ENCODE measurements around the gene GRHL3. TPM values are rescaled to one million over a fixed set of nuclear protein-coding genes. Genes with fewer than 3 reads are reported as not detected.

Gene GRHL3
- polyA plus RNA-seq, 1 donor, result 0.54 TPM

DNA sequence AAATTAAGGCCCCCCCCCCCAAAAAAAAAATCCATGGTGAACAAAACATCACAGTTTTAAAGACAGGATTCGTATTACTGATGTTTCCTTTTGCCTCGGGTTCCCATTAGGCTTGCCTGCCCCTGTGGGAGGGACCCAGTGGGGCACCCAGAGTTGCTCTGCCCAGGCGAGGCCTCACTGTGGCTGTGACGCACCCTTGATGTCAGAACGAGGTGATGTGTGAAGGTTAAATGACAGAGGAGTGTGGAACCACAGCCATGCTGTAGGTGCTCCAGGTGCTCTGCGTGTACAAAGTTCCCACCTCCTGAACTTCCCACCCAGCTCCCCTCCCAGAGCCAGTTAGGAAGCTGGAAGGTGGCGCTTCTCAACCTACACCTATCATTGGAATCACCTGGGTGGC lies 37.9 kb downstream of the GRHL3 start:
- Histone ChIP-seq H3K36me3 (ENCODE audit: control insufficient read depth, insufficient read depth, low read length) (peaks cover 4% of the 10 kb centered on the region), H3K27ac (ENCODE audit: low read length) (no peak overlapping the region), H3K9me3 (ENCODE audit: control insufficient read depth, low read depth, low read length) (no peaks in the 10 kb centered on the region), H3K4me3 (ENCODE audit: low read length) (no peak overlapping the region), H3K4me1 (ENCODE audit: control insufficient read depth, insufficient read depth, low read length) (no peaks in the 10 kb centered on the region), H3K27me3 (ENCODE audit: control insufficient read depth, insufficient read depth, low read length) (no peaks in the 10 kb centered on the region)
- WGBS (ENCODE audit: insufficient coverage, low lambda C conversion rate), result no CpG with 5 or more reads among the region's 7 CpGs
- DNase-seq, result no peak

GRCh38 chr1:24360681-24361080 lies 41.5 kb downstream of the GRHL3 start:
- Histone ChIP-seq H3K4me1 (ENCODE audit: control insufficient read depth, insufficient read depth, low read length) (no peaks in the 10 kb centered on the region), H3K27me3 (ENCODE audit: control insufficient read depth, insufficient read depth, low read length) (no peaks in the 10 kb centered on the region), H3K27ac (ENCODE audit: low read length) (no peak overlapping the region), H3K36me3 (ENCODE audit: control insufficient read depth, insufficient read depth, low read length) (peaks cover 7% of the 10 kb centered on the region), H3K9me3 (ENCODE audit: control insufficient read depth, low read depth, low read length) (no peaks in the 10 kb centered on the region), H3K4me3 (ENCODE audit: low read length) (no peak overlapping the region)
- 100% methylated on average over 1 of the region's 10 CpGs for WGBS (ENCODE audit: insufficient coverage, low lambda C conversion rate)
- DNase-seq, result no peak

DNA sequence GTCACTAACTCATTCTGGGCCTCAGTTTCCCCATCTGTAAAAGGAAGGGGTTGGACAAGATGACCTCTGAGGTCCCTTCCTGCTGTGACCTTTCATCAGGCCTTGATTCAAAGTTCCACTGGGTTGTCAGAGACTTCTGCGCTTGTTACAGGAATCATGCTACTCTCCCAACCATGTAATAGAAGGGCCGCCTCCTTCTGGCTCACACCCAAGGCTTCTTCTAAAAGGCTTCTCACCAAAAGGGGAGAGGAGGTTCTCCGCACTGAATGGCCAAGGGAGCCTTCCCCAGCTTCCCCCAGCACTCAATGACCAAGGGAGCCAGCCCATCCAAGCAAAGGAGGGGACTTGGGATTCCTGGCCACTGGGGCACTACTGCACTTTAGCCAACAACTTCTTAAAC lies 42.7 kb downstream of the GRHL3 start:
- Histone ChIP-seq H3K4me1 (ENCODE audit: control insufficient read depth, insufficient read depth, low read length) (no peaks in the 10 kb centered on the region), H3K36me3 (ENCODE audit: control insufficient read depth, insufficient read depth, low read length) (peaks cover 7% of the 10 kb centered on the region), H3K27ac (ENCODE audit: low read length) (no peak overlapping the region), H3K9me3 (ENCODE audit: control insufficient read depth, low read depth, low read length) (no peaks in the 10 kb centered on the region), H3K27me3 (ENCODE audit: control insufficient read depth, insufficient read depth, low read length) (no peaks in the 10 kb centered on the region), H3K4me3 (ENCODE audit: low read length) (no peak overlapping the region)
- no peak for DNase-seq
- no CpG with 5 or more reads among the region's 3 CpGs for WGBS (ENCODE audit: insufficient coverage, low lambda C conversion rate)

- Histone ChIP-seq H3K27me3 (ENCODE audit: control insufficient read depth, insufficient read depth, low read length) (no peaks in the 10 kb centered on the region), H3K36me3 (ENCODE audit: control insufficient read depth, insufficient read depth, low read length) (peaks cover 7% of the 10 kb centered on the region), H3K27ac (ENCODE audit: low read length) (no peak overlapping the region), H3K4me1 (ENCODE audit: control insufficient read depth, insufficient read depth, low read length) (no peaks in the 10 kb centered on the region), H3K9me3 (ENCODE audit: control insufficient read depth, low read depth, low read length) (no peaks in the 10 kb centered on the region), H3K4me3 (ENCODE audit: low read length) (no peak overlapping the region)
- WGBS (ENCODE audit: insufficient coverage, low lambda C conversion rate), result no CpG with 5 or more reads among the region's 2 CpGs
- DNase-seq, result no peak
Observed at GRCh38 chr1:24362396-24362795, 43.2 kb downstream of the GRHL3 start.

DNA sequence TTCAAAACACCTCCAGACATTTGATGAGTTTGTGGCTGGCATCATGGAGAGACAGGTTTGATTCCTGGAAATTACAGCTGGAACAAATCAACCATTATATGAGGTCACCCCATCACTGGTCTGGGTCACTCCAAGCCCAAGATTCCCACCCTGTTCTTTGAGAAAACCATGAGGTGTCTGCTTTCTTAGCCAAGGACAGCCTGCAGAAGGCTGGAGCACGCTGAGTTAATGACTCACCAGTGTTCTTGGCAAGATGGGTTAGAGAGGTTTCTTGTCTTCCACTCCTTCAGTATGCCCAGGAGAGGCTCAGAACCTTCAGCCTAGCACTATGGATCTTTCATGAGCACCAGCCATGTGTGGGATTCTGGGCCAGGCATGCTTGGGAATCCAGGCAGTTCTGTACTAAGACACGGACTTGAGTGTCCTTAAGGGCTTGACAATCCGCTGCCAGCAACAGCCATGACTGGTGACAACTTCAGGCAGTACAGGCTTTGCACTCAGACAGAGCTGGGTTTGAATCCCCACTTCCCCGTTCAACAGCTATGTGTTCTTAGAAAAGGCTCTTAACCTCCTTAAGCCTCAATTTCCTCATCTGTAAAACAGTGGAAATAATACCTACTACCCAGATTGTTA lies 43.9 kb downstream of the GRHL3 start:
- Histone ChIP-seq H3K4me3 (ENCODE audit: low read length) (no peak overlapping the region), H3K36me3 (ENCODE audit: control insufficient read depth, insufficient read depth, low read length) (peaks cover 4% of the 10 kb centered on the region), H3K27ac (ENCODE audit: low read length) (no peak overlapping the region), H3K27me3 (ENCODE audit: control insufficient read depth, insufficient read depth, low read length) (no peaks in the 10 kb centered on the region), H3K4me1 (ENCODE audit: control insufficient read depth, insufficient read depth, low read length) (no peaks in the 10 kb centered on the region), H3K9me3 (ENCODE audit: control insufficient read depth, low read depth, low read length) (no peaks in the 10 kb centered on the region)
- no CpG with 5 or more reads among the region's 4 CpGs for WGBS (ENCODE audit: insufficient coverage, low lambda C conversion rate)
- DNase-seq, result no peak

- no peak overlapping the region for H3K27ac ChIP-seq (ENCODE audit: low read length)
- no peak overlapping the region for H3K4me3 ChIP-seq (ENCODE audit: low read length)
- no CpG with 5 or more reads among the region's 7 CpGs for WGBS (ENCODE audit: insufficient coverage, low lambda C conversion rate)
Observed at GRCh38 chr1:24363994-24364393, 44.8 kb downstream of the GRHL3 start.

GRCh38 chr1:24364605-24364974 lies 45.4 kb downstream of the GRHL3 start:
- H3K27me3 ChIP-seq (ENCODE audit: control insufficient read depth, insufficient read depth, low read length), result no peaks in the 10 kb centered on the region
- no peaks in the 10 kb centered on the region for H3K9me3 ChIP-seq (ENCODE audit: control insufficient read depth, low read depth, low read length)
- H3K4me3 ChIP-seq (ENCODE audit: low read length), result no peak overlapping the region
- H3K4me1 ChIP-seq (ENCODE audit: control insufficient read depth, insufficient read depth, low read length), result no peaks in the 10 kb centered on the region
- no CpG with 5 or more reads among the region's 2 CpGs for WGBS (ENCODE audit: insufficient coverage, low lambda C conversion rate)
- DNase-seq, result no peak
- peaks cover 5% of the 10 kb centered on the region for H3K36me3 ChIP-seq (ENCODE audit: control insufficient read depth, insufficient read depth, low read length)
- H3K27ac ChIP-seq (ENCODE audit: low read length), result no peak overlapping the region

More at GRCh38 chr1:24363994-24364393, 44.8 kb downstream of the GRHL3 start:
- H3K36me3 ChIP-seq (ENCODE audit: control insufficient read depth, insufficient read depth, low read length), result peaks cover 4% of the 10 kb centered on the region
- H3K9me3 ChIP-seq (ENCODE audit: control insufficient read depth, low read depth, low read length), result no peaks in the 10 kb centered on the region
- no peak for DNase-seq
- H3K27me3 ChIP-seq (ENCODE audit: control insufficient read depth, insufficient read depth, low read length), result no peaks in the 10 kb centered on the region
- H3K4me1 ChIP-seq (ENCODE audit: control insufficient read depth, insufficient read depth, low read length), result no peaks in the 10 kb centered on the region

GRCh38 chr1:24364975-24365678 lies 46.0 kb downstream of the GRHL3 start:
- H3K36me3 ChIP-seq (ENCODE audit: control insufficient read depth, insufficient read depth, low read length), result peaks cover 5% of the 10 kb centered on the region
- DNase-seq, result no peak
- H3K27ac ChIP-seq (ENCODE audit: low read length), result no peak overlapping the region
- H3K27me3 ChIP-seq (ENCODE audit: control insufficient read depth, insufficient read depth, low read length), result no peaks in the 10 kb centered on the region
- WGBS (ENCODE audit: insufficient coverage, low lambda C conversion rate), result no CpG with 5 or more reads among the region's 11 CpGs
- no peaks in the 10 kb centered on the region for H3K9me3 ChIP-seq (ENCODE audit: control insufficient read depth, low read depth, low read length)
- H3K4me3 ChIP-seq (ENCODE audit: low read length), result no peak overlapping the region
- H3K4me1 ChIP-seq (ENCODE audit: control insufficient read depth, insufficient read depth, low read length), result no peaks in the 10 kb centered on the region

DNA sequence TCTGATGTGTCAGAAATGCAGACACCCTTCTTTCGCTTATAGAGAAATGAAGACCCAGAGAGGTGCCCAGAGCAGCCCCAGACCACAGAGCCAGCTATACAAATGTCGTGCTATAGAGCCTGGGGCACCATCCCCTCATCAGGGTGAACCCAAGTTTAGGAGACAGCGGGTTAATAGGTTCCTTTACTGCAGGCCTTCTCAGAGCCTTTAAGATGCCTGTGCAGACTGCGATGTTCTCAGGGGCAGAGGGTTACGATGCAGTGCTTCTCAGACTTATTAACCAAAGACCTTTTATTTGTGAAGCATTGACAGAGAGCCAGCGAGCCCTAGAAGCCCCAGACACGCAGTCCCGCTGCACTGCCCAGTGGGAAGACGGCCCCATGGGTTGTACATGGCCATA lies 47.5 kb downstream of the GRHL3 start:
- Histone ChIP-seq H3K27ac (ENCODE audit: low read length) (no peak overlapping the region), H3K36me3 (ENCODE audit: control insufficient read depth, insufficient read depth, low read length) (peaks cover 5% of the 10 kb centered on the region), H3K4me1 (ENCODE audit: control insufficient read depth, insufficient read depth, low read length) (no peaks in the 10 kb centered on the region), H3K9me3 (ENCODE audit: control insufficient read depth, low read depth, low read length) (no peaks in the 10 kb centered on the region), H3K27me3 (ENCODE audit: control insufficient read depth, insufficient read depth, low read length) (no peaks in the 10 kb centered on the region), H3K4me3 (ENCODE audit: low read length) (no peak overlapping the region)
- WGBS (ENCODE audit: insufficient coverage, low lambda C conversion rate), result no CpG with 5 or more reads among the region's 9 CpGs
- no peak for DNase-seq

GRCh38 chr1:24369199-24369598 lies 50.0 kb downstream of the GRHL3 start:
- no CpG with 5 or more reads among the region's 4 CpGs for WGBS (ENCODE audit: insufficient coverage, low lambda C conversion rate)
- no peaks in the 10 kb centered on the region for H3K4me1 ChIP-seq (ENCODE audit: control insufficient read depth, insufficient read depth, low read length)
- no peaks in the 10 kb centered on the region for H3K9me3 ChIP-seq (ENCODE audit: control insufficient read depth, low read depth, low read length)
- no peaks in the 10 kb centered on the region for H3K27me3 ChIP-seq (ENCODE audit: control insufficient read depth, insufficient read depth, low read length)
- no peak for DNase-seq
- no peak overlapping the region for H3K4me3 ChIP-seq (ENCODE audit: low read length)
- H3K27ac ChIP-seq (ENCODE audit: low read length), result no peak overlapping the region
- H3K36me3 ChIP-seq (ENCODE audit: control insufficient read depth, insufficient read depth, low read length), result peaks cover 5% of the 10 kb centered on the region

- peaks cover 5% of the 10 kb centered on the region for H3K36me3 ChIP-seq (ENCODE audit: control insufficient read depth, insufficient read depth, low read length)
- WGBS (ENCODE audit: insufficient coverage, low lambda C conversion rate), result 100% methylated on average over 1 of the region's 4 CpGs
- H3K27me3 ChIP-seq (ENCODE audit: control insufficient read depth, insufficient read depth, low read length), result no peaks in the 10 kb centered on the region
Observed at GRCh38 chr1:24369801-24370200, 50.6 kb downstream of the GRHL3 start.

More at GRCh38 chr1:24369801-24370200, 50.6 kb downstream of the GRHL3 start:
- H3K4me3 ChIP-seq (ENCODE audit: low read length), result no peak overlapping the region
- H3K27ac ChIP-seq (ENCODE audit: low read length), result no peak overlapping the region
- no peaks in the 10 kb centered on the region for H3K9me3 ChIP-seq (ENCODE audit: control insufficient read depth, low read depth, low read length)
- DNase-seq, result no peak
- H3K4me1 ChIP-seq (ENCODE audit: control insufficient read depth, insufficient read depth, low read length), result no peaks in the 10 kb centered on the region
